ENCODE data around the gene RAB30. TPM values are rescaled to one million over a fixed set of nuclear protein-coding genes. Genes with fewer than 3 reads are reported as not detected.

The RAB30 gene
- total RNA-seq, 1 experiment from 2014 or later, result 15.0 TPM

GRCh38 chr11:83051760-83052671 is 19.7 kb downstream of the RAB30 start:
- intact Hi-C loops (cut with micrococcal nuclease; ENCODE audit: unreplicated experiment), result no loop called here
- Histone ChIP-seq H3K27ac (ENCODE audit: low read depth, low read length, poor library complexity, severe bottlenecking) (no peak overlapping the region), H3K4me1 (ENCODE audit: insufficient read depth, low read length, poor library complexity, severe bottlenecking) (peaks cover 8% of the 10 kb centered on the region), H3K36me3 (ENCODE audit: insufficient read depth, low read length, poor library complexity, severe bottlenecking) (no peaks in the 10 kb centered on the region), H3K4me3 (ENCODE audit: low read depth, low read length, poor library complexity, severe bottlenecking) (no peak overlapping the region), H3K27me3 (replicated peaks; ENCODE audit: insufficient read depth, low read depth, low read length, poor library complexity) (no peaks in the 10 kb centered on the region), H3K9me3 (ENCODE audit: low read depth, low read length, poor library complexity, severe bottlenecking) (no peaks in the 10 kb centered on the region)
- CTCF ChIA-PET, result no interaction called here
- no peak for TF ChIP-seq CTCF (conservative IDR thresholded peaks at IDR 0.05; ENCODE audit: low read depth, low read length)
- TF ChIP-seq EZH2 (IDR thresholded peaks at IDR 0.05; ENCODE audit: borderline replicate concordance, low read depth, low read length, poor library complexity, severe bottlenecking), result no peak
- DNase-seq (ENCODE audit: low spot score), result no peak
- POLR2A ChIA-PET (ENCODE audit: low non-redundant PET), result interaction anchor here (1.0 kb wide), 1 partner anchor 441 kb away, joined by 3 read pairs; no protein-coding TSS in a partner anchor
- no TSS peak for BruUV-seq (replicated peaks)

DNA sequence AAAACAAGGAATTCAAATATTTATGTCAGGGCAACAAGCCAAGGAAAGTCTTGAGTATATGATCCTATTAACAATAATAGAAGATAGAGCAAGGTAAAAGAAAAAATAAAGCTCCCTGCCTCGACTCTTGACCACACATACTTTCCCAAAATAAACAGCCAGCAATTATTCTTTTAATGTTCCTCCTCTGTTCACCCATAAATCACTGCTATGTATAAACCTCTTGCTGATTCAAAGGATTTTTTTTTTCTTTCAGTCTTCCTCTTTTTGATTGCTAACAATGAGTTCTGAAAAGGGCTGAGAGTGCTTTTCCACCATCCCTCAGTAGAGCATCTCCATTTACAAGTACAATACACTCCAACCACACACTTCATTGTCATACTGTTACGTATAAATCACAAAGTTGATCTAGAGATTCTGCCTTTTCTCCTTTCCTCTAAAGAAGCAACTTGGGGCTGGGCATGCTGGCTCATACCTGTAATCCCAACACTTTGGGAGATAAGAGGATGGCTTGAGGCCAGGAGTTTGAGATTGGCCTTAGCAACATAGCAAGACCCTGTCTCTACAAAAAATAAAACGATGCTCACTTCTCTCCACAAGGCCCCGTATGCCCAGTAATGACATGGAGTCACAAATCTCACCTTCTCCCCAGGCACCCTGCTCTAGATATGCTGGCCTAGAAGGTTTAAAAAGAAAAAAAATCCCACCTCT is 24.0 kb downstream of the RAB30 start:
- no peak overlapping the region for H3K27ac ChIP-seq (ENCODE audit: low read depth, low read length, poor library complexity, severe bottlenecking)
- BruUV-seq (replicated peaks), result no TSS peak
- H3K27me3 ChIP-seq (replicated peaks; ENCODE audit: insufficient read depth, low read depth, low read length, poor library complexity), result no peaks in the 10 kb centered on the region
- no peak overlapping the region for H3K4me3 ChIP-seq (ENCODE audit: low read depth, low read length, poor library complexity, severe bottlenecking)
- no peaks in the 10 kb centered on the region for H3K9me3 ChIP-seq (ENCODE audit: low read depth, low read length, poor library complexity, severe bottlenecking)
- TF ChIP-seq CTCF (conservative IDR thresholded peaks at IDR 0.05; ENCODE audit: low read depth, low read length), result no peak
- no peak for TF ChIP-seq EZH2 (IDR thresholded peaks at IDR 0.05; ENCODE audit: borderline replicate concordance, low read depth, low read length, poor library complexity, severe bottlenecking)
- ChIA-PET CTCF (no interaction called here), POLR2A (ENCODE audit: low non-redundant PET) (no interaction called here)
- DNase-seq (ENCODE audit: low spot score), result no peak
- intact Hi-C loops (cut with micrococcal nuclease; ENCODE audit: unreplicated experiment), result no loop called here
- no peaks in the 10 kb centered on the region for H3K36me3 ChIP-seq (ENCODE audit: insufficient read depth, low read length, poor library complexity, severe bottlenecking)
- peaks cover 13% of the 10 kb centered on the region for H3K4me1 ChIP-seq (ENCODE audit: insufficient read depth, low read length, poor library complexity, severe bottlenecking)

GRCh38 chr11:83046621-83047172 is 25.0 kb downstream of the RAB30 start:
- TF ChIP-seq CTCF (conservative IDR thresholded peaks at IDR 0.05; ENCODE audit: low read depth, low read length) (no peak), EZH2 (IDR thresholded peaks at IDR 0.05; ENCODE audit: borderline replicate concordance, low read depth, low read length, poor library complexity, severe bottlenecking) (no peak)
- no peak overlapping the region for H3K4me3 ChIP-seq (ENCODE audit: low read depth, low read length, poor library complexity, severe bottlenecking)
- no peak overlapping the region for H3K27ac ChIP-seq (ENCODE audit: low read depth, low read length, poor library complexity, severe bottlenecking)
- H3K4me1 ChIP-seq (ENCODE audit: insufficient read depth, low read length, poor library complexity, severe bottlenecking), result peaks cover 13% of the 10 kb centered on the region
- ChIA-PET CTCF (interaction anchor here (0.7 kb wide), 1 partner anchor 81 kb away, joined by 4 read pairs; no protein-coding TSS in a partner anchor), POLR2A (ENCODE audit: low non-redundant PET) (interaction anchor here (0.6 kb wide), 1 partner anchor 119 kb away, joined by 3 read pairs; no protein-coding TSS in a partner anchor)
- BruUV-seq (replicated peaks), result no TSS peak
- H3K36me3 ChIP-seq (ENCODE audit: insufficient read depth, low read length, poor library complexity, severe bottlenecking), result no peaks in the 10 kb centered on the region
- intact Hi-C loops (cut with micrococcal nuclease; ENCODE audit: unreplicated experiment), result no loop called here
- no peak for DNase-seq (ENCODE audit: low spot score)
- no peaks in the 10 kb centered on the region for H3K27me3 ChIP-seq (replicated peaks; ENCODE audit: insufficient read depth, low read depth, low read length, poor library complexity)
- no peaks in the 10 kb centered on the region for H3K9me3 ChIP-seq (ENCODE audit: low read depth, low read length, poor library complexity, severe bottlenecking)

All from A673 (cell line).